Transverse colon (tissue), 4 donors: ENCODE results near the gene CEP250.
A peak's percentile ranks its signal among the peaks of the same experiment; 100 is the strongest.

Experiments
- CTCF ChIP-seq, 5 experiments: fragments of 200-600 bp in 3 of 5; fragments of 450-650 bp in 2 of 5; sonication (generic) in 3 of 5; IDR thresholded peaks; 1 replicate in 2 of 5; 2 replicates in 3 of 5; pipeline ENCODE4 v1.5.1; 2016 to 2017; ENCODE audit warnings: antibody characterized with exemption in 5 of 5, inconsistent platforms in 3 of 5, mild to moderate bottlenecking in 2 of 5, moderate library complexity in 1 of 5
- EP300 ChIP-seq: sonication (generic); formaldehyde crosslinking; IDR thresholded peaks from one replicate; pipeline ENCODE4 v1.6.1; 2017; ENCODE audit warnings: antibody characterized with exemption, low read depth
- POLR2A ChIP-seq: fragments of 450-650 bp; IDR thresholded peaks from one replicate; pipeline ENCODE4 v1.6.1; 2016; ENCODE audit warnings: antibody characterized with exemption, mild to moderate bottlenecking, moderate library complexity
- POLR2AphosphoS5 ChIP-seq, 3 donors: sonication (generic); formaldehyde crosslinking; IDR thresholded peaks; one replicate each; pipeline ENCODE4 v1.6.1; 2016; ENCODE audit warnings: antibody characterized with exemption in 3 of 3

GRCh38 chr20:35511814-35512420 is 56.5 kb downstream of the CEP250 start:
- TF ChIP-seq POLR2A (no peak), POLR2AphosphoS5 (IDR thresholded peaks at IDR 0.05) (no peak), CTCF (IDR thresholded peaks at IDR 0.05) (peak; percentile 27 to 58 (median 43)), EP300 (no peak)
